Stimulated activated CD8-positive, alpha-beta memory T cell treated with anti-CD3 and anti-CD28 coated beads, Interleukin-15, amount 100 ng/mL, for 24 hours (primary cell): ENCODE measurements around the gene TUBB.

Experiments
- DNase-seq: peaks from one replicate; pipeline ENCODE4 v3.0.0-alpha.2; 2020; ENCODE audit warnings: low read depth

The TUBB gene

GRCh38 chr6:30687659-30688431 is 32.3 kb upstream of the TUBB start:
- no peak for DNase-seq

GRCh38 chr6:30688569-30688968 is 31.6 kb upstream of the TUBB start:
- DNase-seq = no peak

- no peak for DNase-seq
Measured at GRCh38 chr6:30689022-30689865, 30.9 kb upstream of the TUBB start.

DNA sequence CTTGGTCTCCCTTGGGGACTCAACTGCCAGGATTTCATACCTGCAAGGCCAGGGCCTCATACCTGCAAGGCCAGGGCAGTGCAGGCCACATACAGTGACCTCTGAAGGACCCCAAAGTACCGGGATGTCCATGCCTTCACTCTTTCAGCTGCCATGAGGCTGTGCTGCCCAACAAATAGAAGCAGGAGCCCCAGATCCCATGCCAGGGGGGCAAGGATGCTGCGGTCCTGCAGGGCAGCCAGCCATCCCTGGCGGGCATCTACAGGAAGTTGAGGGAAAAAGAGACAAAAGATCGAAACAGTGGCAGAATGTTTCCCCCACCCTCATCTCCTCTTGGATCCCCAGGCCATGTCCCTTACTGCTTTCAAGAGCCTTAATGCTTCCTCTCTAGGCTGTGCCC is 30.2 kb upstream of the TUBB start:
- no peak for DNase-seq

DNA sequence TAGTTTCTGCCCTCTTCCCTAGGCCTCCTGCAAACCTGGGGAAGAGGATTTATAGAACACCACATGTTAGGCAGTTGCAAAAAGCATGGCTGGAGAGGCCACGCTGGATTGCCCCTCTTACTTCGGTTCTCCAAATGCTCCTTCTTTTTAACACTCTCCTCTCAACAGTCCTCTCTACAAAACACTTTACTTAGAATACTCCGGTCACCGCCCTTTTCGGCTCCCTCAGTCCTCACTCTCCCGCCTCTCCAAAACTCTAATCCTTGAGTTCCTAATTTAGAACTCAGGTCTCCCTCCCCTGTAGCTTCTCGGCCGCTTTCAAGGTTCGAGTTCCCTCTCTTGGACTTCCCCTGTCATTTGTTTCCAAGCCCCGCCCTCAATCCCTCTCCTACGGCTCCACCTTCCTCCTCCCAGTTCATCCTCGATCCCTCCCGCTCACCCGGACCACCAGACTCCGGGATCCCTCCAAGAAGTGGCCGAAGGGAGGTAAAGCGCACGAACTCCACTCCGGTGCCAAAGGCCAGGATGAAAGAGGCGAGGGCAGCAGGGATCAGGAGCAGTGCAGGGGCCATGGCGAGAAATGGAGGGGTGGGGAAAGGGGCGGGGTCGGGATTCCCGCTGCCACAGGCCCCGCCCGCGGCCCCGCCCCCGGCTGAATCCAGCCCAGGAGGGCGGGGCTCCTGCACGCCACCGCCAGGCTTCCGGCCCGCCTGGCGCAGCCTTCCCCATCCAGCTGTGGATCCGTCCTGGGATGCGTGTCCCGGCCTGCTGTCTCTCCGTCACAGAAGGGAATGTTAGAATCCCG is 29.5 kb upstream of the TUBB start, which contains the start of gene NRM:
Gene NRM, minus strand, starts transcription at position 582 of the 805 bp plus-strand sequence. Its CDS starts 10 bp downstream, at position 572.
- DNase-seq = peak; percentile 55

GRCh38 chr6:30691208-30691847 is 28.8 kb upstream of the TUBB start:
- DNase-seq = no peak

- no peak for DNase-seq
Measured at GRCh38 chr6:30696432-30696831, 23.7 kb upstream of the TUBB start.

DNA sequence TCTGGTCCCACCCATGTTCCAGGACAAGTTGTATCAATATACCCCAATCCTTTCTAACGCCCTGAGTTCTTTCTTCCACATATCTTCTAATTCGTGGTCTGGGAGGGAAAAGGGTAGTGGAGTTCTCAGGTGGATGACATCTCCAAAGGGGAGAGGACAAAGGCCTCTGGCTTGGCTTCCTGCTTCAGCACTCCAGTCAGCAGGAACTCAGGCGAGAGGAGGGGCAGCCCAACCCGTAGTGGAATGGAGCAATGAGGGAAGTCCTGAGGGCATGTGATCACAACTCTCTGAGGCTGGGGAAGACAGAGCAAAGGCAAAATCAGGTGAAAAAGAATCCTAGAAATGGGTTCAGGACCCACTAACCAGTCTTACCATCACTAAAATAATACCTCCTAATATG is 19.8 kb upstream of the TUBB start:
- DNase-seq = no peak

DNA sequence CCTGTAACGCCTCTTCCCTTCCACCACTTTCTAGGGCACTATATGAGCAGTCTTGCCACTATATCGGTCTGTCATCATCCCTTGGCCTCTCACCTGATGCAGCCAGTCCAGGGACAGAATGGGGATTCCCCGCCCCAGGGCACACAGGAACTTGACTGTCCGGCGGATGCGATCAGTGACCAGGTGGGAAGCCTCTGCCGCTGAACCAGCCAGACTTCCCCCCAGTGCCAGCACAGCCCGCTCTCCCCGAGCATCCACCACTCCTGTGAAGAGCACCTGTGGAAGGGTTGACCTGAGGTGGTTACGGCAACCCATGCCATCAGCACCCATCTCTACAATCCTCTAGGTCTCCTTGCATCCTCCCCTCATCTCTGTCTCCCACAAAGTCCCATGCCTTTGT is 17.1 kb upstream of the TUBB start:
- no peak for DNase-seq

- DNase-seq = no peak
Measured at GRCh38 chr6:30703821-30704220, 16.3 kb upstream of the TUBB start.

DNA sequence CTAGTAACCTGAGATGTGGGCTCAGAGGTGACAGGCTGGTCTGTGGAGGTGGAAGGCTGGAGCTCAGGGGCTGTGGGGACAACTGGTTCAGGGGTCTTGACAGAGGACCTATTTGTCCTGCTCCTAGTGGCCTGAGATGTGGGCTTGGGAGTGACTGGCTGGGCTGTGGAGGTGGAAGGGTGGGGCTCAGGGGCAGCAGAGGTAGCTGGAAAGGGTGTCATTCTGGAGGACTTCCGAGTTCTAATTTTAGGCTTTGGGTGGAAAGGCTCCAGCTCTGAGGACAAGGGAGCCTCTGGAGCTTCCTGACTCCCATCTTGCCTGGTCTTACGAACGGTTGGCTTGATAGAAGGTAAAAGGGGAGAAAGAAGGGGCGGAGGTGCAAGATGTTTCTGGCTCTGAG is 14.5 kb upstream of the TUBB start:
- DNase-seq = no peak

DNA sequence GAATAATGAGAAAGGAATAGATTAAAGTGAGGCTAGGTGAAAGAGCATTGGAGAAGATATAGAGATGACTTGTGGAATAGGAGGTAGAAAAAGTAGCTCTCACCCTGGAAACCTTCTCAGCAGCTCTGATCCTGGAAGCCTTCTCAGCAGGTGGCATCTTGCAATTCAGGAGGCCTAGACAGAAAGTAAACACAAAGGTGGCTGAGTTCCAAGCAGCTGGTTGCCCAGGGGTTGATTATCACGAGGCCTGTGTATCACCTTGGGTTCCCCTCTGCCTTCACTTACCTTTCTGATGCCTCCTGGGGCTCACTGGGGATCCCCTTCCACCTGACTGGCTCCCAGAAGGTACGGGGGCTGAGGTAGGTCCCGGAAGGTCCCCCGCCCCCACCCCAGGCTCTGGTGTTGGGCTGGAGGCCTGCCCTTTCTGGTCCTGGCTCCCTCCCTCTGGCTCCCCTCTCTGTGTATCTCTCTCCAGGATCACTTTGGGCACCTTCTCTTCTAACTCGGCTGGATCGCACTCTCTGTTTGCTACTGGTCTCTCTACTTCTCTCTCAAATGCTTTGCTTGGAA is 12.8 kb upstream of the TUBB start:
- no peak for DNase-seq

GRCh38 chr6:30709101-30709868 is 10.9 kb upstream of the TUBB start:
- no peak for DNase-seq

- DNase-seq = no peak
Measured at GRCh38 chr6:30711758-30712380, 8.3 kb upstream of the TUBB start.

GRCh38 chr6:30712441-30712945 is 7.7 kb upstream of the TUBB start:
- no peak for DNase-seq

DNA sequence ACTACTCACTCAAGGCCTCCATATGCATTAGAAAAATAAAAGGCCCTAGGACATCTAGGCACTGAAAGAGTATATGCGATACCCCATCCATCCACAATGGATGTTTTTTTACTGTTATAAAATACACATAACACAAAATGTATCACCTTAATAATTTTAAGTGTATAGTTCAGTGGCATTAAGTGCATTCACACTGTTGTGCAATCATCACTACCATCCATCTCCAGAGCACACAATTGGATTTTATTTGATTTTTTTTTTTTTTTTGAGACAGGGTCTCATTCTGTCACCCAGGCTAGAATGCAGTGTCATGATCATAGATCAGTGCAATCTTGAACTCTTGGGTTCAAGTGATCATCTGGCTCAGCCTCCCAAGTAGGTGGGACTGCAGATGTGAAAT is 5.9 kb upstream of the TUBB start:
- no peak for DNase-seq

DNA sequence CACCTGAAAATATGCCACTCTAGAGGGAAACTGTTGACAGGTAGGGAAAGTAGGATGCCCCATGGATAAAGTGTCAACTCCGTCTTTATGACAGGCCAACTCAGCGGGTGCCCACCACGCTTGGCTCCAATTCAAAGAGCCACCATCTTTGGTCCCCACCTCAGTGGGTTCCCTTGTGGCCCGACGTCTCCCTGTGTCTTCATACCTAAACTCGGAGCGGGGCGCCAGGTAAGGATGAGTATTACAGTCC is 3.3 kb upstream of the TUBB start:
- no peak for DNase-seq

DNA sequence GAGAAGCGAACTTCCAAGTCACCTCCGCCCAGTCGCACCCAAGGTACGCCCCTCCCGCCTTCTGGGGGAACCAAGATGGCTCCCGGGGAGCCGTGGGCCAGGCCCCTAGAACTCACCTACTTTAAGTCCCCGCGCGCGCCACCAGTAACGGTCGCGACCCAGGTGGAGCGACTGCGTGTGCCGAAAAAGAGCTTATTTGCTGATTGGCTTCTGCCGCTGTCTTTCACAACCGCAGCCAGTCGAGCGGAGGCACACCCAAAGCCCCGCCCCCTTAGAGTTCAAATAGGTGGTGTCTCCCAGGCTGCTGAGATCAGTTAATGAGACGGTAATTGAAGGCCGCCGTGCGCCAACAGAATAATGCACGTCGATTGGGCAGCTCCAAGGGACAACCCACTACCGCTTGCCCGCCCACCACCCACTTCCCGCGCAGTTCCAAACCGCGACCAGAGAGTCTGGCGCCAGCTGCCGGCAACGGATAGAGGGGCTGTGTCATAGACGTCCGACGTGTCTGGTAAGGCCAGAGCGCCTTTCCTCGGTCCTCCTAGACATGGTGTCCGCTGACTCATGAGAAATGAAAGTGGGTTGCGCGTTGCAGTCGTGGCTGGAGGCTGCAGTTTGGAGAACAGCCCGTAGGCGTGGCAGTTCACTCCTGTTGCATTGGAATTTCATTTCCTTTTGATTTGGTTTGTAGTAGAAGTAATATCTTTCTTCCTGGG is 2.9 kb upstream of the TUBB start, which contains the start of gene MDC1:
Gene MDC1, minus strand, starts transcription at position 153 of the 716 bp plus-strand sequence. CDS start 2,106 bp downstream, outside the sequence.
- peak; percentile 89 for DNase-seq
